HK-2 (cell line): ENCODE data around the gene EGFL8.

Experiments
- DNase-seq: peaks from one replicate; pipeline ENCODE4 v3.0.0-alpha.2; 2018; ENCODE audit not compliant: unreplicated experiment

The EGFL8 gene

GRCh38 chr6:32167761-32168262, 3.4 kb downstream of the EGFL8 start:
- DNase-seq = no peak

- no peak for DNase-seq
These were observed 4.0 kb downstream of the EGFL8 start for GRCh38 chr6:32168350-32168749.

GRCh38 chr6:32168807-32169591, 4.6 kb downstream of the EGFL8 start:
- no peak for DNase-seq

- no peak for DNase-seq
These were observed 5.9 kb downstream of the EGFL8 start for GRCh38 chr6:32170294-32170693.

- DNase-seq = no peak
These were observed 6.8 kb downstream of the EGFL8 start for GRCh38 chr6:32171234-32171633.

GRCh38 chr6:32173051-32173727, 8.8 kb downstream of the EGFL8 start:
- no peak for DNase-seq

- no peak for DNase-seq
These were observed 10.0 kb downstream of the EGFL8 start for GRCh38 chr6:32174416-32174815.

GRCh38 chr6:32175322-32175710, 10.9 kb downstream of the EGFL8 start:
- DNase-seq = no peak

- DNase-seq = peak; percentile 98
These were observed 11.5 kb downstream of the EGFL8 start, which contains the start of gene AGPAT1 for GRCh38 chr6:32175711-32176475. TSS of gene AGPAT1 (minus strand) at chr6:32176084. CDS start at chr6:32171496, 4,588 bp downstream.

GRCh38 chr6:32176476-32177182, 12.2 kb downstream of the EGFL8 start:
- DNase-seq = no peak

GRCh38 chr6:32177183-32177787, 12.9 kb downstream of the EGFL8 start:
- peak; percentile 54 for DNase-seq

- peak; percentile 94 for DNase-seq
These were observed 13.6 kb downstream of the EGFL8 start, which contains the start of gene RNF5 for GRCh38 chr6:32177788-32178546. TSS of gene RNF5 (plus strand) at chr6:32178405. CDS start at chr6:32178512, 107 bp downstream.

GRCh38 chr6:32178547-32179440, 14.4 kb downstream of the EGFL8 start:
- no peak for DNase-seq

- DNase-seq = no peak
These were observed 15.5 kb downstream of the EGFL8 start for GRCh38 chr6:32179766-32180405.

GRCh38 chr6:32181148-32181702, 16.8 kb downstream of the EGFL8 start:
- DNase-seq = no peak

GRCh38 chr6:32181915-32182529, 17.6 kb downstream of the EGFL8 start:
- DNase-seq = no peak

GRCh38 chr6:32182555-32182981, 18.2 kb downstream of the EGFL8 start:
- no peak for DNase-seq

- DNase-seq = no peak
These were observed 18.6 kb downstream of the EGFL8 start for GRCh38 chr6:32183030-32183429.
